ENCODE results near the gene ANTKMT.

DNA sequence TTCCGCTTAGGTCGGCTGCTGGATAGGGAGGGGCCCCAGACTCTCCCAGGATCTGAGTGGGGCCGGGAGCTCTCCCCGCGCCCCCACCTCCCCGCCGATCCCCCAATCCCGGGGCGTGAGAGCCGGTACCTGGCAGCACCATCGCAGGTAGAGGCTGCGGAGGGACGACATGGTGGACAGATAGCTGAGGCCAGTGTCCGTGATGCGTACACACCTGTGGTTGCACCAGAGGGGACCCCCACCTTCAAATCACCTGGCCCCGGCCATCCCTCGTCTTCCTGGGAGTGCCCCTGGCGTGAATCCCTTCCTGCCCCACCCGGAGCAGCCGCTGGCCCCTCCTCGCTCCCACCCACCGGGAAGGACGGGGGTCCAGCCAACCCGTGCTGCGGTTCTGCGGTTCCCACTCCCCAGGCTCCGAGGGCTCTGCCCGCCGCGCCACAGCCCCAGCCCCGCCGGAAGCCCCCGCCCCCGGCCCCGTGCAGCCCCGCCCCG, 26.0 kb upstream of the ANTKMT start:
- no peak for TF ChIP-seq POLR2A (IDR thresholded peaks at IDR 0.05)
- TF ChIP-seq CTCF (IDR thresholded peaks at IDR 0.05) = no peak
- TF ChIP-seq EP300 (IDR thresholded peaks at IDR 0.05) = no peak
